ENCODE data around the gene ZNF12.
"Not testable (repeated sequence)": the region's sequence is repeated elsewhere in the genome, so short reads cannot be mapped to it uniquely, and the experiment has no call there.

ZNF12 gene

DNA sequence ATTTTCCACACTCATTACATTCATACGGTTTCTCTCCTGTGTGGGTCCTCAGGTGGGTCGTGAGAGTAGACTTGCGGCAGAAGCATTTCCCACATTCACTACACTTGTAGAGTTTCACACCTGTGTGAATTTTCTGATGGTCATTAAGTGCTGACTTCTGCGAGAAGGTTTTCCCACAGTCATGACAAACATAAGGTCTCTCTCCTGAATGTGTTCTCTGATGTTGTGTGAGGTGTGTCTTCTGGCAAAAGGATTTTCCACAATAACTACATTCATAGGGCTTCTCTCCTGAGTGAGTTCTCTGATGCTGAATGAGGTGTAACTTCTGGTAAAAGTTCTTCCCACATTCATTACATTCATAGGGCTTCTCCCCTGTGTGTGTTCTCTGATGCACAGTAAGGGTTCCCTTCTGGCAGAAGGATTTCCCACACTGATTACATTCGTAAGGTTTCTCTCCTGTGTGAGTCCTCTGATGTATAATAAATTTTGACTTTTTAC is 15.1 kb downstream of the ZNF12 start:
- Histone ChIP-seq H3K27ac (no peak overlapping the region), H3K27me3 (replicated peaks) (no peaks in the 10 kb centered on the region), H3K36me3 (replicated peaks) (peaks cover 97% of the 10 kb centered on the region), H3K4me3 (ENCODE audit: low read depth, low read length) (no peak overlapping the region)
- no peak for DNase-seq
- no peak for TF ChIP-seq CTCF (IDR thresholded peaks at IDR 0.05; ENCODE audit: low read depth, low read length, missing control alignments)
- in situ Hi-C loops (cut with HindIII; ENCODE audit: low pct_ligation_motif_present, low sequenced_read_pairs): no loop called here

DNA sequence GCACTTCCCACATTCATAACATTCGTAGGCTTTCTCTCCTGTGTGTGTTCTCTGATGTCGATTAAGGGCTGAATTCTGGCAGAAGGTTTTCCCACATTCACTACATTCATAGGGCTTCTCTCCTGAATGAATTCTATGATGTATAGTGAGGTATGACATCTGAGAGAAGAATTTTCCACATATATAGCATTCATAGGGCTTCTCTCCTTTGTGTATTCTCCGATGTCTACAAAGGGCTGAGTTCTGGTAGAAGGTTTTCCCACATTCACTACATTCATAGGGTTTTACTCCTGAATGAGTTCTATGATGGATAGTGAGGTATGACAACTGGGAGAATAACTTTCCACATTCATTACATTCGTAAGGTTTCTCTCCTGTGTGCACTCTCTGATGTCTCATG is 15.6 kb downstream of the ZNF12 start:
- Histone ChIP-seq H3K4me3 (ENCODE audit: low read depth, low read length) (no peak overlapping the region), H3K27me3 (replicated peaks) (no peaks in the 10 kb centered on the region), H3K27ac (no peak overlapping the region), H3K36me3 (replicated peaks) (peaks cover 97% of the 10 kb centered on the region)
- TF ChIP-seq CTCF (IDR thresholded peaks at IDR 0.05; ENCODE audit: low read depth, low read length, missing control alignments): no peak
- DNase-seq: no peak
- in situ Hi-C loops (cut with HindIII; ENCODE audit: low pct_ligation_motif_present, low sequenced_read_pairs): no loop called here

DNA sequence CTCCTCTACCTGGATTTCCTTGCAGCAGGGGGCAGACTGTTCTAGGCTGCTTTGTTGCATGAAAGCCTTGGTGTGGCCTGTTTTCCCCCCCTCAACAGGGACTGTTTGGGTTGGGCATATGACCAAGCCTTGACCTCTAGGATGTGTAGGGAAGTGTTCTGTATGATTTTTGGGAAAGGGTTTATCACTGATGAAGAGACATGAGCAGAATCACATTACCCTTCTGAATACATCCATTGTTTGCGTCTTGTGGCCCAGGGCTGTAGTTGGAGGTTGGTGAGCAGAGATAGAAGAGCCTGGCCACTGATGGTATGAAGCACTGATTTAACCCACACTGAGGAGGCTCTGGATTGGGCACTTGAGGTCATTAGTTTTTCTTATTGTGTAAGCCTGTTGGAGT is 26.6 kb downstream of the ZNF12 start:
- TF ChIP-seq CTCF (IDR thresholded peaks at IDR 0.05; ENCODE audit: low read depth, low read length, missing control alignments): no peak

DNA sequence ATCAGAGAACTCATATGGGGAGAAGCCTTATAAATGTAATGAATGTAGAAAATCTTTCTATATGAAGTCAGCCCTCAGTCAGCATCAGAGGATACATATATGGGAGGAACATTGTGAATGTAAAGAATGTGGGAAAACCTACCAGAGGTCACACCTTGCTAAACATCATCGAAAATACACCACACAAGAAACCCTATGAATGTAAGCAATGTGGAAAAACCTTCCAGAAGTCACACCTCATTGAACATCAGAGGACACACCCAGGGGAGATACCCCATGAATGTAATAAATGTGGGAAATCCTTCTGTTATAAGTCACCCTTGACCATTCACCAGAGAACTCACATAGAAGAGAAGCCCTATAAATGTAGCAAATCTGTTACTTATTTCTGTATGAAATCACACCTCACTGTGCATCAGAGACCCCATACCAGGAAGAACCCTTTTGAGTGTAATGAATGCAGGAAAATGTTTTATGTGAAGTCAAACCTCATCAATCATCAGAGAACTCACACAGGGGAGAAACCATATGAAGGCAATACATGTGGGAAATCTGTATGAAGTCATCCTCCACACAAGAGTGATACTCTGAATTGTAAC is 30.8 kb downstream of the ZNF12 start:
- Histone ChIP-seq H3K27ac (no peak overlapping the region), H3K27me3 (replicated peaks) (no peaks in the 10 kb centered on the region), H3K36me3 (replicated peaks) (no peaks in the 10 kb centered on the region), H3K4me3 (ENCODE audit: low read depth, low read length) (no peak overlapping the region)
- in situ Hi-C loops (cut with HindIII; ENCODE audit: low pct_ligation_motif_present, low sequenced_read_pairs): no loop called here
- no peak for DNase-seq
- TF ChIP-seq CTCF (IDR thresholded peaks at IDR 0.05; ENCODE audit: low read depth, low read length, missing control alignments): no peak

More for the DNA sequence above, 26.6 kb downstream of the ZNF12 start:
- Histone ChIP-seq H3K27ac (no peak overlapping the region), H3K36me3 (replicated peaks) (no peaks in the 10 kb centered on the region), H3K4me3 (ENCODE audit: low read depth, low read length) (no peak overlapping the region), H3K27me3 (replicated peaks) (no peaks in the 10 kb centered on the region)
- in situ Hi-C loops (cut with HindIII; ENCODE audit: low pct_ligation_motif_present, low sequenced_read_pairs): no loop called here
- DNase-seq: no peak

GRCh38 chr7:6670851-6671250 is 35.9 kb downstream of the ZNF12 start:
- in situ Hi-C loops (cut with HindIII; ENCODE audit: low pct_ligation_motif_present, low sequenced_read_pairs): not testable (repeated sequence)

GRCh38 chr7:6658618-6659345 is 48.0 kb downstream of the ZNF12 start:
- Histone ChIP-seq H3K36me3 (replicated peaks) (peaks cover 16% of the 10 kb centered on the region), H3K27me3 (replicated peaks) (no peaks in the 10 kb centered on the region), H3K4me3 (ENCODE audit: low read depth, low read length) (no peak overlapping the region), H3K27ac (no peak overlapping the region)
- in situ Hi-C loops (cut with HindIII; ENCODE audit: low pct_ligation_motif_present, low sequenced_read_pairs): no loop called here
- TF ChIP-seq CTCF (IDR thresholded peaks at IDR 0.05; ENCODE audit: low read depth, low read length, missing control alignments): no peak
- DNase-seq: no peak

More at GRCh38 chr7:6670851-6671250, 35.9 kb downstream of the ZNF12 start:
- not testable (repeated sequence) for H3K4me3 ChIP-seq (ENCODE audit: low read depth, low read length); H3K27ac ChIP-seq; H3K27me3 ChIP-seq (replicated peaks); H3K36me3 ChIP-seq (replicated peaks); DNase-seq

Data from brain microvascular endothelial cell (primary cell).